Skeletal muscle satellite cell (primary cell): ENCODE data around the gene MT1F.

Experiments
- H3K27me3 ChIP-seq: 2 replicates; pipeline ENCODE4 v1.7.0; 2013; ENCODE audit warnings: low read length; ENCODE audit not compliant: control insufficient read depth, insufficient read depth
- H3K36me3 ChIP-seq: 2 replicates; pipeline ENCODE4 v1.7.0; 2013; ENCODE audit warnings: mild to moderate bottlenecking, control low read depth, low read length; ENCODE audit not compliant: insufficient read depth
- H3K4me1 ChIP-seq: 2 replicates; pipeline ENCODE4 v1.7.0; 2013; ENCODE audit warnings: low read length; ENCODE audit not compliant: control insufficient read depth, insufficient read depth
- H3K4me2 ChIP-seq: 2 replicates; pipeline ENCODE4 v1.7.0; 2013; ENCODE audit warnings: mild to moderate bottlenecking, low read length
- H3K4me3 ChIP-seq: 2 replicates; pipeline ENCODE4 v1.7.0; 2013; ENCODE audit warnings: low read length
- H3K9ac ChIP-seq: 2 replicates; pipeline ENCODE4 v1.7.0; 2013; ENCODE audit warnings: mild to moderate bottlenecking, low read depth, low read length, moderate library complexity
- H3K9me3 ChIP-seq: replicated peaks from 2 replicates; pipeline ENCODE4 v1.7.0; 2013; ENCODE audit warnings: mild to moderate bottlenecking, control low read depth, low read length

MT1F gene

GRCh38 chr16:56691885-56692284 is 34.1 kb downstream of the MT1F start:
- Histone ChIP-seq H3K4me2 (no peak overlapping the region), H3K4me1 (peaks cover 16% of the 10 kb centered on the region), H3K9ac (no peak overlapping the region), H3K27me3 (no peaks in the 10 kb centered on the region), H3K4me3 (no peak overlapping the region), H3K9me3 (no peaks in the 10 kb centered on the region), H3K36me3 (no peaks in the 10 kb centered on the region)

- Histone ChIP-seq H3K36me3 (no peaks in the 10 kb centered on the region), H3K9ac (no peak overlapping the region), H3K4me2 (no peak overlapping the region), H3K27me3 (no peaks in the 10 kb centered on the region), H3K4me1 (peaks cover 4% of the 10 kb centered on the region), H3K9me3 (no peaks in the 10 kb centered on the region), H3K4me3 (no peak overlapping the region)
These were observed 37.5 kb downstream of the MT1F start for GRCh38 chr16:56695246-56695645.

GRCh38 chr16:56697456-56698155 is 39.8 kb downstream of the MT1F start:
- peaks cover 4% of the 10 kb centered on the region for H3K4me1 ChIP-seq
- H3K27me3 ChIP-seq, result no peaks in the 10 kb centered on the region
- H3K9ac ChIP-seq, result no peak overlapping the region
- H3K4me3 ChIP-seq, result no peak overlapping the region
- H3K9me3 ChIP-seq, result no peaks in the 10 kb centered on the region
- no peaks in the 10 kb centered on the region for H3K36me3 ChIP-seq
- H3K4me2 ChIP-seq, result no peak overlapping the region

- H3K9ac ChIP-seq, result no peak overlapping the region
- H3K36me3 ChIP-seq, result no peaks in the 10 kb centered on the region
- H3K4me1 ChIP-seq, result peaks cover 4% of the 10 kb centered on the region
- H3K27me3 ChIP-seq, result no peaks in the 10 kb centered on the region
- H3K4me2 ChIP-seq, result no peak overlapping the region
- H3K4me3 ChIP-seq, result no peak overlapping the region
- no peaks in the 10 kb centered on the region for H3K9me3 ChIP-seq
These were observed 42.4 kb downstream of the MT1F start for GRCh38 chr16:56700195-56700594.

- Histone ChIP-seq H3K9ac (no peak overlapping the region), H3K4me2 (no peak overlapping the region), H3K9me3 (no peaks in the 10 kb centered on the region), H3K36me3 (no peaks in the 10 kb centered on the region), H3K4me1 (peaks cover 4% of the 10 kb centered on the region), H3K4me3 (no peak overlapping the region), H3K27me3 (no peaks in the 10 kb centered on the region)
These were observed 42.9 kb downstream of the MT1F start for GRCh38 chr16:56700631-56701030.

GRCh38 chr16:56701534-56701933 is 43.8 kb downstream of the MT1F start:
- H3K4me3 ChIP-seq, result no peak overlapping the region
- no peaks in the 10 kb centered on the region for H3K9me3 ChIP-seq
- no peak overlapping the region for H3K9ac ChIP-seq
- H3K27me3 ChIP-seq, result no peaks in the 10 kb centered on the region
- no peaks in the 10 kb centered on the region for H3K36me3 ChIP-seq
- peaks cover 4% of the 10 kb centered on the region for H3K4me1 ChIP-seq
- no peak overlapping the region for H3K4me2 ChIP-seq

GRCh38 chr16:56702836-56703235 is 45.1 kb downstream of the MT1F start:
- Histone ChIP-seq H3K4me1 (peaks cover 4% of the 10 kb centered on the region), H3K9ac (no peak overlapping the region), H3K9me3 (no peaks in the 10 kb centered on the region), H3K4me2 (no peak overlapping the region), H3K36me3 (no peaks in the 10 kb centered on the region), H3K4me3 (no peak overlapping the region), H3K27me3 (peaks cover 3% of the 10 kb centered on the region)
